HG02642 (cell line): Measurements from ENCODE around the gene KCNC1.

Source experiments
- ATAC-seq: cut with Tn5 transposase; IDR thresholded peaks from one replicate; pipeline ENCODE4 v1.9.1; 2021; ENCODE audit warnings: mild to moderate bottlenecking; ENCODE audit not compliant: unreplicated experiment, poor library complexity

KCNC1 gene

DNA sequence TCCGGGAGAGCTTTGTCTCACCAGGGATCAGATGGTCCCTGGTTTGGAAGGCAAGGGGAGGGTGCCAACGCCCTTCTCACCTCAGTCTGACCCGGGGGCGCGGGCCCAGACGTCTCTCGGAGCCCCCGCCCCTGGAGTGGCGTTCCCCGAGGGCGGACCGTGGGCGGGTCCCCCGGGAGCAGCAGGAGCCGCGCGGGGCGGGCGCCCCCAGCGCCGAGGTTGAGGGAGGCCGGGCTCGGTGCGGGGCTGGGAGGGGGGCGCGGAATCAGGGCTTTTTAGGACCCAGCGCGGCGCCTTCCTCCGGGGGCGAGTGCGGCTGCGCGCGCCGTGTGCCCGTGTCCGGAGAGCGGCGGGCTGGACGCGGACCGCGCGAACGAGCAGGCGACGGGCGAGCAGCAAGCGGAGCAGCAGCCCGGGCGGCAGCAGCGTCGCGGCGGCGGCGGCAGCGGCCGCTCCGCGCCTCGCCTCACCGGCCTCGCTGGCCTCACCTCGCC is at the start of gene KCNC1:
TSS of gene KCNC1 (plus strand) at position 364 of the 494 bp plus-strand sequence. CDS start 1,222 bp downstream, outside the sequence.
- no peak for ATAC-seq

DNA sequence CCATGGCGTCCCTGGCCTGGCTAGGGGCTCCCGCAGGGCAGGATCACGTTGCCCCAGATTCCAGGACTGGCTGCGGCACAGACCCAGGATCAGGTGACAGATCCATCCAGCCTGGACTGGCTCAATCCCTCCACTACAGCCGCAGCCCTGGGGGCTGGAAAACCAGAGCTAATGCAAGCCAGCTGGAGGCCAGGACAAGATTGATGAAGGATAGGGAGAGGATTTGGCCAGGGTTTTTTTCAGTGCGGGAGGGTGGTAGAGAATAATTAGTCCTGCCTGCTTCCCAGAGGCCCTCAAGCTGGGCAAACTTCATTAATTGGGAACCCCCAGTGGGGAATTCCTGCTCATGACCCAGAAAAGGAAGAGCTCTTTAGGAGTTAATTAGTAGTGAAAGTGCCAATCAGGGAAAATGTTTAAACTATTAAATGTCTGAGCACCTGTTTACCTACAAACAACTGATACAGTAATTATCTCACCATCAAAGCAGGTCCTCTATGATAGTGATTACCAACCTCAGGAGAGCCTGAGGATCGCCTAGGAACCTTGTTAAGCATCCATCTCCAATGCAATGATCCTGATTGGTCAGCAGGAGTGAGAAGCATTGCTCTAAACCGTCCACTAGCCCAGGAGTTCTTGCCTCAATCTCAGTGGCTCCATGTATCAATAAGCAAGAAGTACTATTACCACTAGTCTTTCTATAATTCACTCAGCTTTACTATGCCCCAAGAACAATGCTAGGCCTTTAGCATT is 48.2 kb upstream of the KCNC1 start:
- ATAC-seq: no peak

DNA sequence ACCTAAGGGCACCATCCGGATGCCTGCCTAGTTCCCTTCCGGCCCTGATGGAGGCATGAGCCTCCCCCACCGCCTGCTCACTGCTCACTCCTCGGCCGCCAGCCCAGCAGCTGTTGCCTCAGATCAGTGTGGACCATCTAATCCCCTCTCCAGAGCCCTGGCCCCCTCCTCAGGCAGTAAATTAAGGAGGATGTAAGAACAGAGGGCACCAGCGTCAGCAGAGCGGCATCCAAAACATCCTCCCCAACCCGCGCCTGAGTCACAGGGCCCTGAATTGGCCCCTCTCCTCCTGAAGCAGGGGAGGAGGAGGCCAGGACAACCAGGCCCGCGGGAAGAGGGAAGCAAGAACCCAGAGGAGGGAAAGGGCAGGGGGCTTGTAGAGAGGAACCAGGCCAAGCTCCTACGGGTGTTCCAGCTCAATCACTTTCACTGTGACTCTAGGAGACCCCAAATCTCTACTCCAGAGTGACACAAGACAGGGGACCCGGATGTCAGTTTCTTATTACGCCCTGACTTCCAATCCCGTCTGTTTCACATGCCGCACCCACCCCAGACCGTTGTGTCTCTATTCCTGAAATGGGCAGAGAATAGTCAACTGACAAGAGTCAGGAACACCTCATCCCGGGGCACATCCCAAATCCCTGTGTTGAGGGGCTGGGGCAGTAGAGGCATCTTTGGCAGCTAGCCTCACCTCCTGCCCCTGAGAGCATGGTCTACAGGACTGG is 46.5 kb upstream of the KCNC1 start:
- no peak for ATAC-seq

DNA sequence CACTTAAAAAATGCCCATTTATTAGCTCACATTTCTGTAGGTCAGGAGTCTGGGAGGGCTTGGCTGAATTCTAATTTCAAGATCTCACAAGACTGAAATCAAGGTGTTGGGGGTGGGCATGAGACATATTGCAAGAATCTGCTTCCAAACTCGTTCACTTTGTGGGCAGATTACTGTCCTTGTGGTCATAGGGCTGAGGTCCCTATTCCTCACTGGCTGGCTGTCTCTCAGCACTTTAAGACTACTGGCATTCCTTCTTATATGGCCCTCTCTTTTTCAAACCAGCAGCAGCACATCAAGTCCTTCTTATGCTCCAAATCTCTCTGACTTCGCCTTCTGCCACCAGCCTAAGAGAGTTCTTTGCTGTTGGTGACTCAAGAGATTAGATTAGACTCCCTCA is 43.0 kb upstream of the KCNC1 start:
- no peak for ATAC-seq

DNA sequence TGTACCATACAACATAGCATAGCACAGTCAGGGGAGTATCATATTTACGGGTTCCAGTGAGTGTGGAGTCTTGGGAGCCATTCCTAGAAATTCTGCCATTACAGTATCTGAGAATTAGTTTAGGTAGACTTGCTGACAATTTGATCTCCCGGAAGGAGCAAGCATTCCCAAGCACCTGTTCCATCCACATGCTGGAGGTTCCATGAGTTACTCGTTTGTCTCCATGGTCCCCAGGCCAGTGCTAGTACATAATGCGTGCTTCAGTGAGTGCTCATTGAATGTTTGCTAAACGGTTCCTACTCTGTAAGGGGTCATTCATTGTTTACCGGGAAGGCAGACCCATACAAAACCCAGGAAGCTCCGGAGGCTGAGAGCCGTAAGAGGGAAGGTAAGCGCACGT is 42.6 kb upstream of the KCNC1 start:
- ATAC-seq: no peak

DNA sequence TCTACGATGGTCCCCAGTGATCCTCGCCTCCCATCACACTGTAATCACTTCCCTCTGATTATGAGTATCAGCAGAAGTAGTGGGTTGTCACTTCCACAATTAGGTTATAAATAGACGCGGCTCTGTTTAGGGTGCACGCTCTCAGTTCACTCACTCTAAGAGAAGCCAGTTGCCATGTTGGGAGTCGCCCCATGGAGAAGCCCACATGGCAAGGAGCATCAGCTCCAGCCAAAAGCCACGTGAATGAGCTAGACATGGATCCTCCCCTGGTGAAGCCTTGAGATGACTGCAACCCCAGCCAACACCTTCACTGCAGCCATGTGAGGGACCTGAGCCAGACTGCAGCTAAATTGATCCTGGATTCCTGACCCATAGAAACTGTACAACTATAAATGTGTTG is 41.6 kb upstream of the KCNC1 start:
- no peak for ATAC-seq

DNA sequence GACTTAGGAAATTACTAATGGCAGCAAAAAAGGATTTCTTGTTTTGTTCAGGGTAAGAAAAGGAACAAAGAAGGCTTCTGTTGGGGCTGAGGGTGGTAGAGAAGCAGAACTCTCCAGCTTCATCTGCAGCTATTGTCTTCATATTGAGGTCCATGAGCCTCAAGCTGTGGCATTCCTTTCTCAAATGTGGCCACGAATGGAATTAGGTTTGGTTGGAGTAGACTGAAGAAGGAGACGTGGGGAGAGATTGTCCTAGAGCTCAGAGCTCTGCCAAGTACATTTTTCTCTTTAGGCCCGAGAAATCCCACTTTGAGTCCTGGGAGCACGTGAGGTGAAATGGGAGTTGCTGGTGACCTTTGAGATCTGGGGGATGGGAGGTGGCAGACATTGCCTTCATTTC is 41.0 kb upstream of the KCNC1 start:
- ATAC-seq: no peak

DNA sequence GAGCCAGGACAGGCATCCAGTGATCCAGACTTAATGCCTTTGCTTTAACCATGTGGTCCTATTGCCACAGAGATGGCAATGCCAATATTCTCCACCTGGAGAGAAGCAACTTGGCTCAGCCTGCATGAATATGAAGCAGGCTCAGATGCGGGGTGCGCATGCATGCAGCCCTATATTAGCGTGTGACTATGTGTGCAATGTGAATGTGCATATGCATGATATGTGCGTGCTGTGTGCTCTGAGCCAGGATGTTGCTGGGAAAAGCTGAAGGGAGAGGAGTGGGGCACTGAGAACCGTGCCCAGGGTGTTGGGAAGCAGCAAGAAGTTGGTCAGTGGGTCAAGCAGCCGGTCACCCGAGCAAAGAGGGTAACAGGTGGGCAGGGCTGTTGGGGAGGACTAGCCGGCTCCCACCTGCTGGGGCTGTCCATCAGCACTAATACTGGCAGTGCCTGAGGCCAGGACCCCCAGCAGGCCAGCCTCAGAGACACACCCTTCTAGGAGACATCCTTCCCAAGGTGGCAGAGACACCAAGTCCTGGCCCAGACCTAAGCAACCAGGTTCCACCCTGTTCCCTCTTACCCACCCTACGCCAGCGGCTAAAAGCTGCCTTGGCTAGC is 40.0 kb upstream of the KCNC1 start:
- no peak for ATAC-seq

DNA sequence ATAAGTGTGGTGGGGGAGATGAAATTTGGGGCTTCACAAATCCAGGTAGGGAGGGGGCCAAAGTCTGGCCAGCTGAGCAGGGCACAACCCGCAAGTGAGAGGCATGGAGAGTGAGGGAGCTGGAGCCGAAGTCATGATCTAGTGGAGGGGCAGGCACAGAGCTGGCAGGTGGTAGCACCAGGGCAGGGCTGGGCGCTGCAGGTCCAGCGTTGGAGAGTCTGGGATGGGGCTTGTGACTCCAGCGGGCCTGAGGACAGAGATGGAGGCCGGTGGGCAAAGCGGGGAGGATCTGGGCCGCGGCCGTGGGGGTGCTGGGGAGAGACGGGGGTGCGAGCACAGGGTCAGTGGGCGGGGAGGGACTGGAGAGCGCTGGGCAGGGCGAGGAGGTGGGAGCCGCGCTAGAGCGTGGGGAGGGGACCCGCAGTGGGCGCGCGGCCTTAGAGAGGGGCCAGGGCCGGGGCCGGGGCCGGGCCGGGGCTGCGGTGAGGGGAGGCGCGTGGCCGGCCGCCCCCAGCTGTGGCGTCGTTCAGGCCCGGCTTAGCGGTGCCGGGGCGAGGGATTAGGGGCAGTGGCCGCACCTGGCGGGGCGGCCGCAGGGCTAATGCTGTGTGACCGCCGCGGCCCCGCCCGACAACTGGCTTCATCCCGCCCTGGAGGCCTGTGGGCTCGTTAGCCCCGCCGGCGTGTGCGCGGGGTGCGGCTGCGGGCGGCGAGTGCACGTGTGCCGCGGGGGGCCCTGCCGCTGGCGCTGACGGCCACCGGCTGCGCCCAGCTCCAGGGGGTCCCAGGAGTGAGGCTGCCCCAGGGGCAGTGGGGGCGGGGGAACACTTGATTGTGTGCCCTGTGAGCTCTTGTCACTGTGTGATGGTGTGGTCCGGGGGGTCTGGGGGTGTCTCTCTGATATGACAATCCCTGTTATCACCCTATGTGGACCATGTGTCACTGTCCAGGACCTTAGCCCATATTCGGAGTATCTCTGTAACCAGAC is 38.8 kb upstream of the KCNC1 start:
- no peak for ATAC-seq

DNA sequence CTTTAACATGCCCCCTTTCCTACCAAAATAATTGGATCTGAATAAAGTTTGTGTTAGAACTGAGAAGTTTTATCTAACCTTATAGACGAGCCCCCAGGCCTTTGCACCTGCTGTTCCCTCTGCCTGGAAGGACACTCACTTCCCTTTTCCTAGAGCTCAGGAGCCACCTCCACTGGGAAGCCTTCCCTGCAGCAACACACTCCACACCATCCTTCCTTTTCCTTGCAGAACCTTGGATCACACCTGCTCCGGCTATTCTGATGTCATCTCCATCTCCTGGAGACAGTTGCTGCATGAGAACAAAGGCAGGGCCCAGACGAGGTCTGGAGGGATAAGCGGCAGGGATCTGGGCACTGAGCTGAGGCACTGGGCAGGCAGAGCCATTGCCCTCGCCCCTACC is 37.8 kb upstream of the KCNC1 start:
- ATAC-seq: no peak

DNA sequence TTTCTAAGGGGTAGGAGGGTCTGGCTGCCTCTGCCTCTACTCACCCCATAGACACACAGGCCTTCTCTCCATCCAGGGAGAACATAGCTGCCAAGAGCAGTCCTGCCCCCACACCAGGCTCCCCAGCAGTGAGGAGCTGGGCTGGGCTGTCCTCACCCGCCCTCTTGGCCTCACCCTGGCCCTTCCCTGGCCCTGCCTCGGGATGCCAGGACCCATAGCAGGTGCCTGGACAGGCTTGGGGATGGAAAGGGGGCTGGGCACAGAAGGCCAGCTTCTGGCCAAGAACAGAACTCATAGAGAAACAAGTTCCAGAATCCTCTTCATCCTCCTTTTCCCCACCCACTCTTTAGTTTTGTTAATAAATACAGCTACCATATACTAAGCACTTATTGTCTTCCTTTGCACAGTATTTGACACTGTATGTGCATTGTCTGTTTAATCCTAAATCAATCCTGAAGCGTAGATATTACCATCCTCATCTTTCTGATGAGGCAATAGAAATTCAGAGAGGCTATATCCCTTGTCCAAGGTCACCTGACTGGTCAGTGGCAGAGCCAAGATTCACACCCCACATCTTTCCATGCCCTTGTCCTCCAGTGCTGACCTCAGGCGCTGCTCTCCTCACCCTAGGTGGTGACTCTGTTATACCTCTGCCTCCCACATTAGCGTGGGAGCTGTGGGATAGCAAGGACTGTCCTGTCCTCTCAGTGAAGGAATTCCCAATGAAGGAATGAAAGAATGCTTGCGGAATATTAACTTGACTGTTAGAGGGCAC is 37.2 kb upstream of the KCNC1 start:
- ATAC-seq: no peak

DNA sequence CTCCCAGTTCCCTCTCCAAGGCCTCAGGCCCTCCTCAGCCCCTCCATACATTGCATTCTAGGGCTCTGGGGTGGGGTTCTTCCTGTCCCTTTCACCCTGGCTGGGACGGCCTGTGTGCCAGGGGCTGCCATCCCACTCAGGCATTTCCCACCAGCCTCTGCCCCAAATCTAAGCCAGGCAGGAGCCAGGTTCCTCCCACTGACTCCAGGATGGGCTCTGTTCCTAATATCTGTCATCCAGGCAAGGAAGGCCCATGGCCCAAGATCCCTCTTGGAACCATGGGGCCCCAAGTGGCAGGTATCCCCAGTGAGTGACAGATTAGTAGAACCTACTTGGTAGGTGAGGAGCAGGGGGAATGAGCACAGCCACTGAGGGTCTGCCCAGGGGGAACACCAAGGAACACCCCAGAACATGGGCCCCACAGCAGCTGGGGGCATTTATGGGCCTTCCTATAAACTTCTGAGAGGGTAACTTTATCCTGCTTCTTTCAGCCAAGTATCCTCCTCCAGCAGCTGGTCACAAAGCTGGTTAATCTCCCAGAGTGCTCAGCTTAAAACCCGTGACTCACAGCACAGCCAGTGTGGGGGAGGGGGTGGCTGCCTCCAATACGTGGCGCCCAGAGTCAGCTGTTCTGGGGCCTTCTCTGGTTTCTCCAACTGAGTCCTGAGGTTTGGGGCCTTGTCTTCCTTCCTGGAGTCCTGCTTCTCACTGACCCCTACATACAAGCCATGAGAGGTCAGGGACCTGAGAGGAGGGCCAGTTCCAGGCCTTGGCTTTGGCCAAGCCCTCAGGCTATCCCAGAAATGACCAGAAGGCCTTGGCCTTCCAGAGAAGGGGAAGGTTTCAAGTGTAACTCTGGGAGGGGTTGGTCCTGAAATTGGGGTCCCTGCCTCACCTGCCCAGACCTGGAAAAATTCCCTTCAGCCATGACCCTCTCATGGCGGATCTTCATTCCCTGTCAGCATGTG is 35.1 kb upstream of the KCNC1 start:
- no peak for ATAC-seq

DNA sequence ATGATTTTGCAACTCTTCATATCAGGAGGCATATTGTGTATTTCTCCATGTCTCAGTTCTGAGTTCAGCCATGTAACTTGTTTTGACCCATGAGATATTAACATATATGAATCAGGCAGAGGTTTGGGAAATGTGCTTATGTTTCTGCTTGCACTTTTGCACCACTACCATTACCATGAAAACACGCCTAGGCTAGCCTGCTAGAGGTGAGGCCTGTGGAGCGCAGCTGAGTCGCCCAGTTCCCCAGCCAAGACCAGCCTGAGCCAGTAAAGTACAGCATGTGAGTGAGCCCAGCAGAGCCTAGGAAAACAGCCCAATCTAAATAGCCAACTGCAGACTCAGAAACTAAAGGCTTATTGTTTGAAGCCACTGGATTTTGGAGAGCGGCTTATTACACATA is 33.6 kb upstream of the KCNC1 start:
- ATAC-seq: no peak

DNA sequence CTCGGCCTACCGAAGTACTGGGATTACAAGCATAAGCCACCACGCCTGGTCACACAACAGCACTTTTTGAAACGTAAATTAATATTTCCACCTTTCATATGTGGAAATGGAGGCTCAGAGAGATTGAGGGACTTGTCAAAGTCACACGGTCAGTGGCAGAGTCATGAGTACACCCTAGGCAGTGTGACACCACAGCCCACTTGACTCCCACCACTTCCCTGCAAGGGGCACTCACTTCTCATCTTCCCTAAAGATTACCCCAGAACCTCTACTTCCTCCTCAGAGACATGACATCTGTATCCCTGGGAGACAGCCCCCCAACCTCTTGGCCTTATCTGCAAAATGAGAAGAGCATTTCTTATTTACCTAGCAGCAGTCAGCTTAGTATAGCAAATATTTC is 31.7 kb upstream of the KCNC1 start:
- no peak for ATAC-seq

DNA sequence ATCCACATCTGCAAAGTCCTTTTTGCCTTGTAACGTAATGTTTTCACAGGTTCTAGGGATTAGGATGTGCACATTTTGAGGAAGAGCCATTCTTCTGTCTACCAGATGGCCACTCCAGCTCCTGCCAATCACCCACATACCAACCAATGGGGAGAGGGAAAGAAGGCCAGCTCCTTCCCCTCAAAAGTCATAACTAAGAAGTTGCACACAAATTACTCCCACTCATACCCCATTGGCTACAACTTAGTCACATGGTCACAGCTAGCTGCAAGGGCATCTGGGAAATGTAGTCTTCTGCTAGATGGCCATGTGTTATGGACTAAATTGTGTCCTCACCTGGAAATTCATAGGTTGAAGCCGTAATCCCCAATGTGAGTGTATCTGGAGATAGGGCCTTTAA is 30.6 kb upstream of the KCNC1 start:
- peak; percentile 61 for ATAC-seq

DNA sequence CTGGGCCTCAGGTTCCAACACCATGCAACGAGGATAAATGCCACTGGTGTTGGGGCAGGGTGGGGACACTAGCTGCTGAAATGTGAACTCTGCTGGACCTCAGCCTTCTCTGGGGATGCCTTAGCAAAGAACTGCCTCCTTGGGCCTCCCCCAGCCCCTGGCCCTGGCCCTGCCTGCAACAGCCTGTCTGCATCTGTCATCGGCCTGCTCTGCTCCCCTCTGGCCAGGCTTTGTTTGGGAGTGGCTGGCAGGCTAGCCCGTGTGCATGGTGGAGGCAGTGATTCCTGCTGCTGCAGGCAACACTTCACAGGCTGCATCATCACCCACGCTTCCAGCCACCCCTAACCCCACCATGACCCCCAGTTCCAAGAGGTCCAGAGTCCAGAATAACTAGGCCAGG is 26.8 kb upstream of the KCNC1 start:
- no peak for ATAC-seq

DNA sequence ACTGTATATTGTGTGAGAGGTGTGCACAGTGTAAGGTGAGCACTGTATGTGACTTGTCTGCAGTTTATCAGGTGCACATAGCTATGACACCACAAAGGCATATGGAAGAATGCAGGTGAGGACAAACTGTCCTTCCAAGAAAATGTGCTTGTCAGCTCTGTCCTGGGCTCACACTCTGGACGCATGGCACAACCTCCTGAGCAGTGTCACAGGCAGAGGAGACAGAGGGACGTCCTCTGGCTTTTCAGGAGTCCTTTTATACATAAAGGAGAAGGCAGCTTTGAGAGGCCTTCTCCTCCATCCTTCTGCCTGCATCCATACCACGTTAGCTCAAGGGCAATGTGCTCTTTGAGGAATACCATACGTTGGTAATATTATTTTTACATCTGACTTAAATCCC is 22.7 kb upstream of the KCNC1 start:
- ATAC-seq: no peak

DNA sequence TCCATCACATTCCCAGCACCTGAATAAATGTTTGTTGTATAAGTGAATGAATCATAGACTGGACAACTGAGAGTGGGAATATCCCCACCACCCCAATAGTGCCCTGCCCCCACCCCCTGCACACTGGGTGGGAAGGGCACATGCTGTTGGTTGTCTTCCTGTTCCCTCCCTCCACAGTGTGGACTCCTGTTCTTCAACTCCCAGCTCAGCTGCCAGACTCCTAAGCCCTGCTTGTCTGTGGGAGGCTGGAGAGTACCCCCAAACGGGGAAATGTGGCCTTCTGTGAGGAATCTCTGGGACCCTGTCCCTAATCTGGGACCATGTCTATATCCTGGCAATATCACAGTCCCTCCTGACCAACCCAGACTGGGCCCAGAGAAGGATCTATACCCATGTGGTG is 20.7 kb upstream of the KCNC1 start:
- no peak for ATAC-seq
